ENCODE results near the gene GRID2IP. TPM values are rescaled to one million over a fixed set of nuclear protein-coding genes. Genes with fewer than 3 reads are reported as not detected.
A peak's percentile ranks its signal among the peaks of the same experiment; 100 is the strongest.

GRID2IP gene
- total and polyA plus RNA-seq, 2 of the 13 experiments (the other 11 are each of a cell fraction or from before 2014, with no cell fraction given), result 0.03 TPM; not detected in 1

DNA sequence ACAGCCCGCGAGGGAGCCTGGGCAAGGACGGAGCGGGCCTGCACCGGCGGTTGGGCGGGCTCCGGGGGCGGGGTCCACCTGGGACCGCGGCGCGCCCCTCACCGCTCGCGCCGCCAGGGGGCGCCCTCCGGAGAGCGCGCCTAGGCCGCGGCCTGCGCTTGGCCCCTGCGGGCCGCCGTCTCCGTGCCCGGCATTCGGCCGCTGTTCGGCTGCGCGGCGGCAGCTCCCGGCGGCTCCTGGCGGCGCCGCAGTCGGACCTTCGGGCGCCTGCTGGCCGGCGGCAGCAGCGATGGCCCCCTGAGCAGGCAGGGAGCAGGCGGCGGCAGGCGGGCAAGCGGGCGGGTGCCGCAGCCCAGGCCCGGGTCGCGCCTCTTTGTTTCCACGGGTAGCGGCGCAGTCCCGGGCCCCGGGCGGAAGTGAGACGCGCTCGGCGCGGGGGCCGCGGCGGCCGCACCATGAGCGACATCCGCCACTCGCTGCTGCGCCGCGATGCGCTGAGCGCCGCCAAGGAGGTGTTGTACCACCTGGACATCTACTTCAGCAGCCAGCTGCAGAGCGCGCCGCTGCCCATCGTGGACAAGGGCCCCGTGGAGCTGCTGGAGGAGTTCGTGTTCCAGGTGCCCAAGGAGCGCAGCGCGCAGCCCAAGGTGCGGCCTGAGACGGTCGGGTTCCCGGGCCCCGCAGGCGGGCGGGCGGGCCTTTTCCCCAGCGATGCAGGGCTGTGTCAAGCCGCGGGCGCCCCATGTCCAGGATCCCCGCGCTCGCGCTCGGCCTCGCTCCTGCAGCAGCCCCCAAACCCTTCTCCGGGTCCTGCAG, 38.8 kb upstream of the GRID2IP start, which contains the start of gene INTS15 (continued):
- TF ChIP-seq, protein P1, sequence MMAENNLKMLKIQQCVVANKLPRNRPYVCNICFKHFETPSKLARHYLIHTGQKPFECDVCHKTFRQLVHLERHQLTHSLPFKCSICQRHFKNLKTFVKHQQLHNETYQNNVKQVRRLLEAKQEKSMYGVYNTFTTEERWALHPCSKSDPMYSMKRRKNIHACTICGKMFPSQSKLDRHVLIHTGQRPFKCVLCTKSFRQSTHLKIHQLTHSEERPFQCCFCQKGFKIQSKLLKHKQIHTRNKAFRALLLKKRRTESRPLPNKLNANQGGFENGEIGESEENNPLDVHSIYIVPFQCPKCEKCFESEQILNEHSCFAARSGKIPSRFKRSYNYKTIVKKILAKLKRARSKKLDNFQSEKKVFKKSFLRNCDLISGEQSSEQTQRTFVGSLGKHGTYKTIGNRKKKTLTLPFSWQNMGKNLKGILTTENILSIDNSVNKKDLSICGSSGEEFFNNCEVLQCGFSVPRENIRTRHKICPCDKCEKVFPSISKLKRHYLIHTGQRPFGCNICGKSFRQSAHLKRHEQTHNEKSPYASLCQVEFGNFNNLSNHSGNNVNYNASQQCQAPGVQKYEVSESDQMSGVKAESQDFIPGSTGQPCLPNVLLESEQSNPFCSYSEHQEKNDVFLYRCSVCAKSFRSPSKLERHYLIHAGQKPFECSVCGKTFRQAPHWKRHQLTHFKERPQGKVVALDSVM (CRISPR knock-in tag; IDR thresholded peaks at IDR 0.05), result no peak; the same call in 1 of the 2 replicates
- TF ChIP-seq, protein P2, sequence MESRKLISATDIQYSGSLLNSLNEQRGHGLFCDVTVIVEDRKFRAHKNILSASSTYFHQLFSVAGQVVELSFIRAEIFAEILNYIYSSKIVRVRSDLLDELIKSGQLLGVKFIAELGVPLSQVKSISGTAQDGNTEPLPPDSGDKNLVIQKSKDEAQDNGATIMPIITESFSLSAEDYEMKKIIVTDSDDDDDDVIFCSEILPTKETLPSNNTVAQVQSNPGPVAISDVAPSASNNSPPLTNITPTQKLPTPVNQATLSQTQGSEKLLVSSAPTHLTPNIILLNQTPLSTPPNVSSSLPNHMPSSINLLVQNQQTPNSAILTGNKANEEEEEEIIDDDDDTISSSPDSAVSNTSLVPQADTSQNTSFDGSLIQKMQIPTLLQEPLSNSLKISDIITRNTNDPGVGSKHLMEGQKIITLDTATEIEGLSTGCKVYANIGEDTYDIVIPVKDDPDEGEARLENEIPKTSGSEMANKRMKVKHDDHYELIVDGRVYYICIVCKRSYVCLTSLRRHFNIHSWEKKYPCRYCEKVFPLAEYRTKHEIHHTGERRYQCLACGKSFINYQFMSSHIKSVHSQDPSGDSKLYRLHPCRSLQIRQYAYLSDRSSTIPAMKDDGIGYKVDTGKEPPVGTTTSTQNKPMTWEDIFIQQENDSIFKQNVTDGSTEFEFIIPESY (CRISPR knock-in tag; IDR thresholded peaks at IDR 0.05), result no peak
- TF ChIP-seq ZNF709 (CRISPR knock-in tag; IDR thresholded peaks at IDR 0.05) (0 out of 2 replicates have a peak, but pooled peaks have one; percentile 17), NFIB (CRISPR knock-in tag; IDR thresholded peaks at IDR 0.05; ENCODE audit: borderline replicate concordance) (no peak), HDAC2 (CRISPR knock-in tag; IDR thresholded peaks at IDR 0.05) (peak; percentile 35; the same call in 1 of the 2 replicates), ZBTB38 (CRISPR knock-in tag; IDR thresholded peaks at IDR 0.05) (no peak; the same call in 1 of the 2 replicates), ZBTB3 (CRISPR knock-in tag; IDR thresholded peaks at IDR 0.05; ENCODE audit: borderline replicate concordance, low read depth) (no peak), IKZF1 (IDR thresholded peaks at IDR 0.05) (no peak), ELF4 (CRISPR knock-in tag; IDR thresholded peaks at IDR 0.05; ENCODE audit: borderline replicate concordance) (no peak), ONECUT2 (CRISPR knock-in tag; IDR thresholded peaks at IDR 0.05) (no peak), ZNF282 (IDR thresholded peaks at IDR 0.05; ENCODE audit: partially characterized antibody) (no peak), GATAD2A (CRISPR knock-in tag; IDR thresholded peaks at IDR 0.05) (no peak), RFX1 (IDR thresholded peaks at IDR 0.05) (no peak)
- TF ChIP-seq, protein P3, sequence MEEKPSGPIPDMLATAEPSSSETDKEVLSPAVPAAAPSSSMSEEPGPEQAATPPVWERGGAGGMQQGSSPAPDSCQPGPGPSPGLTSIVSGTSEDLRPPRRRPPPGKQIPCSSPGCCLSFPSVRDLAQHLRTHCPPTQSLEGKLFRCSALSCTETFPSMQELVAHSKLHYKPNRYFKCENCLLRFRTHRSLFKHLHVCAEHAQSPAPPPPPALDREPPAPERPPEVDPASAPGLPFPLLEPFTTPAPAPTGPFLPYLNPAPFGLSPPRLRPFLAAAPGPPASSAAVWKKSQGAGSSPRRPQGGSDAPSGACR (CRISPR knock-in tag; IDR thresholded peaks at IDR 0.05), result no peak
- TF ChIP-seq, protein P4, sequence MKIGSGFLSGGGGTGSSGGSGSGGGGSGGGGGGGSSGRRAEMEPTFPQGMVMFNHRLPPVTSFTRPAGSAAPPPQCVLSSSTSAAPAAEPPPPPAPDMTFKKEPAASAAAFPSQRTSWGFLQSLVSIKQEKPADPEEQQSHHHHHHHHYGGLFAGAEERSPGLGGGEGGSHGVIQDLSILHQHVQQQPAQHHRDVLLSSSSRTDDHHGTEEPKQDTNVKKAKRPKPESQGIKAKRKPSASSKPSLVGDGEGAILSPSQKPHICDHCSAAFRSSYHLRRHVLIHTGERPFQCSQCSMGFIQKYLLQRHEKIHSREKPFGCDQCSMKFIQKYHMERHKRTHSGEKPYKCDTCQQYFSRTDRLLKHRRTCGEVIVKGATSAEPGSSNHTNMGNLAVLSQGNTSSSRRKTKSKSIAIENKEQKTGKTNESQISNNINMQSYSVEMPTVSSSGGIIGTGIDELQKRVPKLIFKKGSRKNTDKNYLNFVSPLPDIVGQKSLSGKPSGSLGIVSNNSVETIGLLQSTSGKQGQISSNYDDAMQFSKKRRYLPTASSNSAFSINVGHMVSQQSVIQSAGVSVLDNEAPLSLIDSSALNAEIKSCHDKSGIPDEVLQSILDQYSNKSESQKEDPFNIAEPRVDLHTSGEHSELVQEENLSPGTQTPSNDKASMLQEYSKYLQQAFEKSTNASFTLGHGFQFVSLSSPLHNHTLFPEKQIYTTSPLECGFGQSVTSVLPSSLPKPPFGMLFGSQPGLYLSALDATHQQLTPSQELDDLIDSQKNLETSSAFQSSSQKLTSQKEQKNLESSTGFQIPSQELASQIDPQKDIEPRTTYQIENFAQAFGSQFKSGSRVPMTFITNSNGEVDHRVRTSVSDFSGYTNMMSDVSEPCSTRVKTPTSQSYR (CRISPR knock-in tag; IDR thresholded peaks at IDR 0.05; ENCODE audit: borderline replicate concordance), result no peak
- TF ChIP-seq, protein P5, sequence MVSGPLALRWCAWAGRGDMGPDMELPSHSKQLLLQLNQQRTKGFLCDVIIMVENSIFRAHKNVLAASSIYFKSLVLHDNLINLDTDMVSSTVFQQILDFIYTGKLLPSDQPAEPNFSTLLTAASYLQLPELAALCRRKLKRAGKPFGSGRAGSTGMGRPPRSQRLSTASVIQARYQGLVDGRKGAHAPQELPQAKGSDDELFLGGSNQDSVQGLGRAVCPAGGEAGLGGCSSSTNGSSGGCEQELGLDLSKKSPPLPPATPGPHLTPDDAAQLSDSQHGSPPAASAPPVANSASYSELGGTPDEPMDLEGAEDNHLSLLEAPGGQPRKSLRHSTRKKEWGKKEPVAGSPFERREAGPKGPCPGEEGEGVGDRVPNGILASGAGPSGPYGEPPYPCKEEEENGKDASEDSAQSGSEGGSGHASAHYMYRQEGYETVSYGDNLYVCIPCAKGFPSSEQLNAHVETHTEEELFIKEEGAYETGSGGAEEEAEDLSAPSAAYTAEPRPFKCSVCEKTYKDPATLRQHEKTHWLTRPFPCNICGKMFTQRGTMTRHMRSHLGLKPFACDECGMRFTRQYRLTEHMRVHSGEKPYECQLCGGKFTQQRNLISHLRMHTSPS (CRISPR knock-in tag; IDR thresholded peaks at IDR 0.05; ENCODE audit: low read depth), result no peak; the same call in 1 of the 2 replicates
- TF ChIP-seq, protein P6, sequence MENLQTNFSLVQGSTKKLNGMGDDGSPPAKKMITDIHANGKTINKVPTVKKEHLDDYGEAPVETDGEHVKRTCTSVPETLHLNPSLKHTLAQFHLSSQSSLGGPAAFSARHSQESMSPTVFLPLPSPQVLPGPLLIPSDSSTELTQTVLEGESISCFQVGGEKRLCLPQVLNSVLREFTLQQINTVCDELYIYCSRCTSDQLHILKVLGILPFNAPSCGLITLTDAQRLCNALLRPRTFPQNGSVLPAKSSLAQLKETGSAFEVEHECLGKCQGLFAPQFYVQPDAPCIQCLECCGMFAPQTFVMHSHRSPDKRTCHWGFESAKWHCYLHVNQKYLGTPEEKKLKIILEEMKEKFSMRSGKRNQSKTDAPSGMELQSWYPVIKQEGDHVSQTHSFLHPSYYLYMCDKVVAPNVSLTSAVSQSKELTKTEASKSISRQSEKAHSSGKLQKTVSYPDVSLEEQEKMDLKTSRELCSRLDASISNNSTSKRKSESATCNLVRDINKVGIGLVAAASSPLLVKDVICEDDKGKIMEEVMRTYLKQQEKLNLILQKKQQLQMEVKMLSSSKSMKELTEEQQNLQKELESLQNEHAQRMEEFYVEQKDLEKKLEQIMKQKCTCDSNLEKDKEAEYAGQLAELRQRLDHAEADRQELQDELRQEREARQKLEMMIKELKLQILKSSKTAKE (CRISPR knock-in tag; IDR thresholded peaks at IDR 0.05; ENCODE audit: borderline replicate concordance), result no peak
